ENCODE measurements around the gene MRGPRD.

GRCh38 chr11:68934666-68935065, 46.1 kb downstream of the MRGPRD start:
- TF ChIP-seq CTCF (IDR thresholded peaks at IDR 0.05) (no peak), EZH2 (IDR thresholded peaks at IDR 0.05) (no peak)

Data from neural progenitor cell (in vitro differentiated cells).